Measurements from ENCODE around the gene NEK11. TPM values are rescaled to one million over a fixed set of nuclear protein-coding genes. Genes with fewer than 3 reads are reported as not detected.

Gene NEK11
- total and polyA plus RNA-seq, 9 of the 15 experiments (the other 6 are each of a cell fraction or from before 2014, with no cell fraction given) = 0.28 to 1.5 (median 0.87) TPM

DNA sequence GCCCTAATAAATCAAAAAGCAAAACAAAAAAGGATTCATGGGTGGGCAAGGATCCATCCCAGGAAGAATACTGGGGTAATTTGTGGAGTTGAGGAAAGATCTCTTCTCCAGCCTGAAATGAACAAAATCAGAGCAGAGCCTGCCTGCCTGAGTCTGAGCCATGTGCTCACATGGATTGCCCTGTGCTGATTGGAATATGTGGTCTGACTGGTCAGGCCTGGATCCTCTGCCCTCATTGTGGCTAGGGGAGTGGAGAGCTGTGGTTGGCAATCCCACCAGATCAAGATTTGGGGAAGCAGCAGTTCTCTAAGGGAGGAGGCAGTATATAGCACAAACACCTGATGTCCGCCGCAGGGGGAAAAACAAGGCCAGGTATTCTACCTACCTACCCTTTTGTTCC, 348.1 kb downstream of the NEK11 start (continued):
- TF ChIP-seq, protein P1, sequence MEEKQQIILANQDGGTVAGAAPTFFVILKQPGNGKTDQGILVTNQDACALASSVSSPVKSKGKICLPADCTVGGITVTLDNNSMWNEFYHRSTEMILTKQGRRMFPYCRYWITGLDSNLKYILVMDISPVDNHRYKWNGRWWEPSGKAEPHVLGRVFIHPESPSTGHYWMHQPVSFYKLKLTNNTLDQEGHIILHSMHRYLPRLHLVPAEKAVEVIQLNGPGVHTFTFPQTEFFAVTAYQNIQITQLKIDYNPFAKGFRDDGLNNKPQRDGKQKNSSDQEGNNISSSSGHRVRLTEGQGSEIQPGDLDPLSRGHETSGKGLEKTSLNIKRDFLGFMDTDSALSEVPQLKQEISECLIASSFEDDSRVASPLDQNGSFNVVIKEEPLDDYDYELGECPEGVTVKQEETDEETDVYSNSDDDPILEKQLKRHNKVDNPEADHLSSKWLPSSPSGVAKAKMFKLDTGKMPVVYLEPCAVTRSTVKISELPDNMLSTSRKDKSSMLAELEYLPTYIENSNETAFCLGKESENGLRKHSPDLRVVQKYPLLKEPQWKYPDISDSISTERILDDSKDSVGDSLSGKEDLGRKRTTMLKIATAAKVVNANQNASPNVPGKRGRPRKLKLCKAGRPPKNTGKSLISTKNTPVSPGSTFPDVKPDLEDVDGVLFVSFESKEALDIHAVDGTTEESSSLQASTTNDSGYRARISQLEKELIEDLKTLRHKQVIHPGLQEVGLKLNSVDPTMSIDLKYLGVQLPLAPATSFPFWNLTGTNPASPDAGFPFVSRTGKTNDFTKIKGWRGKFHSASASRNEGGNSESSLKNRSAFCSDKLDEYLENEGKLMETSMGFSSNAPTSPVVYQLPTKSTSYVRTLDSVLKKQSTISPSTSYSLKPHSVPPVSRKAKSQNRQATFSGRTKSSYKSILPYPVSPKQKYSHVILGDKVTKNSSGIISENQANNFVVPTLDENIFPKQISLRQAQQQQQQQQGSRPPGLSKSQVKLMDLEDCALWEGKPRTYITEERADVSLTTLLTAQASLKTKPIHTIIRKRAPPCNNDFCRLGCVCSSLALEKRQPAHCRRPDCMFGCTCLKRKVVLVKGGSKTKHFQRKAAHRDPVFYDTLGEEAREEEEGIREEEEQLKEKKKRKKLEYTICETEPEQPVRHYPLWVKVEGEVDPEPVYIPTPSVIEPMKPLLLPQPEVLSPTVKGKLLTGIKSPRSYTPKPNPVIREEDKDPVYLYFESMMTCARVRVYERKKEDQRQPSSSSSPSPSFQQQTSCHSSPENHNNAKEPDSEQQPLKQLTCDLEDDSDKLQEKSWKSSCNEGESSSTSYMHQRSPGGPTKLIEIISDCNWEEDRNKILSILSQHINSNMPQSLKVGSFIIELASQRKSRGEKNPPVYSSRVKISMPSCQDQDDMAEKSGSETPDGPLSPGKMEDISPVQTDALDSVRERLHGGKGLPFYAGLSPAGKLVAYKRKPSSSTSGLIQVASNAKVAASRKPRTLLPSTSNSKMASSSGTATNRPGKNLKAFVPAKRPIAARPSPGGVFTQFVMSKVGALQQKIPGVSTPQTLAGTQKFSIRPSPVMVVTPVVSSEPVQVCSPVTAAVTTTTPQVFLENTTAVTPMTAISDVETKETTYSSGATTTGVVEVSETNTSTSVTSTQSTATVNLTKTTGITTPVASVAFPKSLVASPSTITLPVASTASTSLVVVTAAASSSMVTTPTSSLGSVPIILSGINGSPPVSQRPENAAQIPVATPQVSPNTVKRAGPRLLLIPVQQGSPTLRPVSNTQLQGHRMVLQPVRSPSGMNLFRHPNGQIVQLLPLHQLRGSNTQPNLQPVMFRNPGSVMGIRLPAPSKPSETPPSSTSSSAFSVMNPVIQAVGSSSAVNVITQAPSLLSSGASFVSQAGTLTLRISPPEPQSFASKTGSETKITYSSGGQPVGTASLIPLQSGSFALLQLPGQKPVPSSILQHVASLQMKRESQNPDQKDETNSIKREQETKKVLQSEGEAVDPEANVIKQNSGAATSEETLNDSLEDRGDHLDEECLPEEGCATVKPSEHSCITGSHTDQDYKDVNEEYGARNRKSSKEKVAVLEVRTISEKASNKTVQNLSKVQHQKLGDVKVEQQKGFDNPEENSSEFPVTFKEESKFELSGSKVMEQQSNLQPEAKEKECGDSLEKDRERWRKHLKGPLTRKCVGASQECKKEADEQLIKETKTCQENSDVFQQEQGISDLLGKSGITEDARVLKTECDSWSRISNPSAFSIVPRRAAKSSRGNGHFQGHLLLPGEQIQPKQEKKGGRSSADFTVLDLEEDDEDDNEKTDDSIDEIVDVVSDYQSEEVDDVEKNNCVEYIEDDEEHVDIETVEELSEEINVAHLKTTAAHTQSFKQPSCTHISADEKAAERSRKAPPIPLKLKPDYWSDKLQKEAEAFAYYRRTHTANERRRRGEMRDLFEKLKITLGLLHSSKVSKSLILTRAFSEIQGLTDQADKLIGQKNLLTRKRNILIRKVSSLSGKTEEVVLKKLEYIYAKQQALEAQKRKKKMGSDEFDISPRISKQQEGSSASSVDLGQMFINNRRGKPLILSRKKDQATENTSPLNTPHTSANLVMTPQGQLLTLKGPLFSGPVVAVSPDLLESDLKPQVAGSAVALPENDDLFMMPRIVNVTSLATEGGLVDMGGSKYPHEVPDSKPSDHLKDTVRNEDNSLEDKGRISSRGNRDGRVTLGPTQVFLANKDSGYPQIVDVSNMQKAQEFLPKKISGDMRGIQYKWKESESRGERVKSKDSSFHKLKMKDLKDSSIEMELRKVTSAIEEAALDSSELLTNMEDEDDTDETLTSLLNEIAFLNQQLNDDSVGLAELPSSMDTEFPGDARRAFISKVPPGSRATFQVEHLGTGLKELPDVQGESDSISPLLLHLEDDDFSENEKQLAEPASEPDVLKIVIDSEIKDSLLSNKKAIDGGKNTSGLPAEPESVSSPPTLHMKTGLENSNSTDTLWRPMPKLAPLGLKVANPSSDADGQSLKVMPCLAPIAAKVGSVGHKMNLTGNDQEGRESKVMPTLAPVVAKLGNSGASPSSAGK (IDR thresholded peaks at IDR 0.05) = no peak
- TF ChIP-seq KHSRP (IDR thresholded peaks at IDR 0.05) = no peak
- TF ChIP-seq SAFB2 (IDR thresholded peaks at IDR 0.05; ENCODE audit: borderline replicate concordance, low read depth, low read length, severe bottlenecking) = no peak
